ENCODE measurements around the gene JMJD1C. TPM values are rescaled to one million over a fixed set of nuclear protein-coding genes. Genes with fewer than 3 reads are reported as not detected.

The JMJD1C gene
- total RNA-seq, 2 experiments from 2014 or later = 99.2 to 118 TPM

DNA sequence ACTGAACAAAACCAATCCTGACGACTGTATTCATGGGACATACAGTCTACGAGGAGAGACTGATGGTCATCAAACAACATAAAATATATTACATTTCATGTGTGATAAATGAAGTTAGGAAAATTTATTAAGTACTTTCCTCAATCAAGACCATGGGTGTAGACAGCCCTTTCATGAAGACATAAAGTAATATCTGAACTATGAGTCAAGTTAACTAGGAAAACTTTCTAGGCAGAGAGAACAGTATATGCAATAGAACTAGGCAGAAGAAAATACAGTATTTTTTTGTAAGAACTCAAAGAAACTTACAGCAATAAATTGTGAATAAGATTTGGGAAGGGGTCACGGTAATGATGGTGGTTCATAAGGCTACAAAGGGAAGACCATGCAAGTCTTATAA is 112.8 kb downstream of the JMJD1C start:
- H3K4me2 ChIP-seq (ENCODE audit: low read length) = no peak overlapping the region
- no peaks in the 10 kb centered on the region for H3K4me1 ChIP-seq (ENCODE audit: insufficient read depth, low read length, poor library complexity, severe bottlenecking)
- H3K79me2 ChIP-seq (ENCODE audit: insufficient read depth, low read depth, low read length) = no peaks in the 10 kb centered on the region
- no peak overlapping the region for H3K27ac ChIP-seq (ENCODE audit: low read depth, low read length, poor library complexity, severe bottlenecking)
- no peaks in the 10 kb centered on the region for H4K20me1 ChIP-seq (ENCODE audit: insufficient read depth, low read length)
- POLR2A ChIA-PET = no interaction called here
- intact Hi-C loops (cut with micrococcal nuclease; ENCODE audit: unreplicated experiment) = no loop called here
- no peaks in the 10 kb centered on the region for H3K9me2 ChIP-seq (ENCODE audit: insufficient read depth, low read length)
- no peak for DNase-seq (ENCODE audit: low spot score)
- H3K4me3 ChIP-seq (ENCODE audit: low read depth, low read length, poor library complexity, severe bottlenecking) = no peak overlapping the region
- no TSS peak for BruUV-seq (replicated peaks)
- no peaks in the 10 kb centered on the region for H3K9me3 ChIP-seq (ENCODE audit: low read length)
- CTCF ChIA-PET (ENCODE audit: unreplicated experiment) = no interaction called here
- no peak overlapping the region for H2AFZ ChIP-seq (ENCODE audit: low read length)
- H3K36me3 ChIP-seq (ENCODE audit: insufficient read depth, low read length) = no peaks in the 10 kb centered on the region; the same call in 1 of the 2 replicates
- TF ChIP-seq, protein P1, sequence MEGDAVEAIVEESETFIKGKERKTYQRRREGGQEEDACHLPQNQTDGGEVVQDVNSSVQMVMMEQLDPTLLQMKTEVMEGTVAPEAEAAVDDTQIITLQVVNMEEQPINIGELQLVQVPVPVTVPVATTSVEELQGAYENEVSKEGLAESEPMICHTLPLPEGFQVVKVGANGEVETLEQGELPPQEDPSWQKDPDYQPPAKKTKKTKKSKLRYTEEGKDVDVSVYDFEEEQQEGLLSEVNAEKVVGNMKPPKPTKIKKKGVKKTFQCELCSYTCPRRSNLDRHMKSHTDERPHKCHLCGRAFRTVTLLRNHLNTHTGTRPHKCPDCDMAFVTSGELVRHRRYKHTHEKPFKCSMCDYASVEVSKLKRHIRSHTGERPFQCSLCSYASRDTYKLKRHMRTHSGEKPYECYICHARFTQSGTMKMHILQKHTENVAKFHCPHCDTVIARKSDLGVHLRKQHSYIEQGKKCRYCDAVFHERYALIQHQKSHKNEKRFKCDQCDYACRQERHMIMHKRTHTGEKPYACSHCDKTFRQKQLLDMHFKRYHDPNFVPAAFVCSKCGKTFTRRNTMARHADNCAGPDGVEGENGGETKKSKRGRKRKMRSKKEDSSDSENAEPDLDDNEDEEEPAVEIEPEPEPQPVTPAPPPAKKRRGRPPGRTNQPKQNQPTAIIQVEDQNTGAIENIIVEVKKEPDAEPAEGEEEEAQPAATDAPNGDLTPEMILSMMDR (conservative IDR thresholded peaks at IDR 0.05; ENCODE audit: low read length) = no peak
- no peak for TF ChIP-seq EZH2phosphoT487 (IDR thresholded peaks at IDR 0.05; ENCODE audit: borderline replicate concordance, low read depth, low read length)

DNA sequence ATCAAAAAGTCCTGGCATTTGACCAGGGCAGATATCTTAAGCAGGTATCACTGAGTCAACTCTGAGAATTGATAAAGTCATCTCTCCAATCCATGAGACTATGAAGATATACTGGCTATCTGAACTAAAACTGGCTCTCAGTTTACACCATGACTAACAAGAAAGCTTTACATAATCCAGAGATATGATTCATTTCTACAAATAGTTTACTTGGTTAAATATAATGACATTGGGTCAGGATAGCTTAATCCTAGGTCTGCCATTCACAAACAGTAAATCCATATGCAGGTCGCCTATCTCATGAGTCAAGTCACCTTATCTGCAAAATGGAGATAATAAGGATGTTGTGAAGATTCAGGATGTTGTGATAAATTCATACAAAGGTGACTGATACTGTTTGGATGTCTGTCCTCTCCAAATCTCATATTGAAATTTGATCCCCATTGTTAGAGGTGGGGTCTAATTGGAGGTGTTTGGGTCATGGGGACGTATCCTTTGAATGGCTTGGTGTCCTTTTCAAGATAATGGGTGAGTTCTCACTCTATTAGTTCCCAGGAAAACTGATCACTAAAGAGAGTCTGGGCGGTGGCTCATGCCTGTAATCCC is 117.4 kb downstream of the JMJD1C start:
- H4K20me1 ChIP-seq (ENCODE audit: insufficient read depth, low read length) = no peaks in the 10 kb centered on the region
- no peaks in the 10 kb centered on the region for H3K9me3 ChIP-seq (ENCODE audit: low read length)
- no peak for TF ChIP-seq EZH2phosphoT487 (IDR thresholded peaks at IDR 0.05; ENCODE audit: borderline replicate concordance, low read depth, low read length)
- TF ChIP-seq, protein P1 (conservative IDR thresholded peaks at IDR 0.05; ENCODE audit: low read length) = no peak
- no peak overlapping the region for H3K4me2 ChIP-seq (ENCODE audit: low read length)
- no peak overlapping the region for H3K4me3 ChIP-seq (ENCODE audit: low read depth, low read length, poor library complexity, severe bottlenecking)
- no TSS peak for BruUV-seq (replicated peaks)
- DNase-seq (ENCODE audit: low spot score) = no peak
- intact Hi-C loops (cut with micrococcal nuclease; ENCODE audit: unreplicated experiment) = no loop called here
- H3K79me2 ChIP-seq (ENCODE audit: insufficient read depth, low read depth, low read length) = no peaks in the 10 kb centered on the region
- POLR2A ChIA-PET = no interaction called here
- CTCF ChIA-PET (ENCODE audit: unreplicated experiment) = no interaction called here
- no peaks in the 10 kb centered on the region for H3K9me2 ChIP-seq (ENCODE audit: insufficient read depth, low read length)
- no peak overlapping the region for H2AFZ ChIP-seq (ENCODE audit: low read length)
- H3K36me3 ChIP-seq (ENCODE audit: insufficient read depth, low read length) = no peaks in the 10 kb centered on the region
- no peaks in the 10 kb centered on the region for H3K4me1 ChIP-seq (ENCODE audit: insufficient read depth, low read length, poor library complexity, severe bottlenecking)
- no peak overlapping the region for H3K27ac ChIP-seq (ENCODE audit: low read depth, low read length, poor library complexity, severe bottlenecking)

DNA sequence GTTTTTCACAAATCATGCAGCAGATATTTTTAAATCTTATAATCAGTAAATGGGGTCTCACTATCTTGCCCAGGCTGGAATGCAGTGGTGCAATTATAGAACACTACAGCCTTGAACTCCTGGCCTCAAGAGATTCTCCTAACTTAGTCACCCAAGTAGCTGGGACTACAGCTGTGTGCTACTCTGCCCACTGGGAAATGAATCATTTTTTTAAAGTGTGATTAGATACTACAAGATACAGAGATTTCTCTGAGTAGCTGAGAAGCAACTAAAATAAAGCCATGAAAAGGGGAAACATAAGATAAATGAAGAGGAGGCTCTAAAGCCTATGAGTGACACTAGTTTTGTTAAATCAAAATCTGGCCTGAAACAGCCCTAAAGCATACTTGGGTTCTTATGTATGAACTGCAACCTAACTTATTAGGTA is 119.7 kb downstream of the JMJD1C start:
- TF ChIP-seq, protein P1 (conservative IDR thresholded peaks at IDR 0.05; ENCODE audit: low read length) = no peak
- TF ChIP-seq EZH2phosphoT487 (IDR thresholded peaks at IDR 0.05; ENCODE audit: borderline replicate concordance, low read depth, low read length) = no peak
- no peak overlapping the region for H2AFZ ChIP-seq (ENCODE audit: low read length)
- POLR2A ChIA-PET = interaction anchor here (0.7 to 1.1 kb wide), 2 partner anchors 17 to 29 kb away, joined by 3 read pairs; no protein-coding TSS in a partner anchor
- H3K4me2 ChIP-seq (ENCODE audit: low read length) = no peak overlapping the region
- H3K27ac ChIP-seq (ENCODE audit: low read depth, low read length, poor library complexity, severe bottlenecking) = no peak overlapping the region
- CTCF ChIA-PET (ENCODE audit: unreplicated experiment) = no interaction called here
- intact Hi-C loops (cut with micrococcal nuclease; ENCODE audit: unreplicated experiment) = no loop called here
- H3K79me2 ChIP-seq (ENCODE audit: insufficient read depth, low read depth, low read length) = no peaks in the 10 kb centered on the region
- BruUV-seq (replicated peaks) = no TSS peak
- no peak for DNase-seq (ENCODE audit: low spot score)
- H3K4me3 ChIP-seq (ENCODE audit: low read depth, low read length, poor library complexity, severe bottlenecking) = no peak overlapping the region
- no peaks in the 10 kb centered on the region for H4K20me1 ChIP-seq (ENCODE audit: insufficient read depth, low read length)
- H3K4me1 ChIP-seq (ENCODE audit: insufficient read depth, low read length, poor library complexity, severe bottlenecking) = no peaks in the 10 kb centered on the region
- H3K9me3 ChIP-seq (ENCODE audit: low read length) = no peaks in the 10 kb centered on the region
- no peaks in the 10 kb centered on the region for H3K9me2 ChIP-seq (ENCODE audit: insufficient read depth, low read length)
- no peaks in the 10 kb centered on the region for H3K36me3 ChIP-seq (ENCODE audit: insufficient read depth, low read length)
